ENCODE measurements around the gene FHL5.

- TF ChIP-seq POLR2A (IDR thresholded peaks at IDR 0.05) (no peak), CTCF (IDR thresholded peaks at IDR 0.05) (no peak)
These were observed 62.0 kb downstream of the FHL5 start for GRCh38 chr6:96624957-96625356.

All from tibial nerve (tissue), 3 donors.